K562 (cell line): Measurements from ENCODE around the gene ASCC1. TPM values are rescaled to one million over a fixed set of nuclear protein-coding genes. Genes with fewer than 3 reads are reported as not detected.

ENCODE experiments used
- BRD4 ChIP-seq: fragments of 200-600 bp; sonication (generic); IDR thresholded peaks from 2 replicates; pipeline ENCODE4 v1.6.1; 2017; ENCODE audit warnings: inconsistent platforms
- FOXM1 ChIP-seq, 2 experiments: fragments of 450-650 bp in 1 of 2; sonication (generic) in 1 of 2; formaldehyde crosslinking in 1 of 2; IDR thresholded peaks; 2 replicates each; pipeline versions ENCODE4 v1.6.1 to v1.9.0; 2017 to 2022; ENCODE audit warnings: low read depth in 2 of 2, mild to moderate bottlenecking in 2 of 2, missing genetic modification reagents in 1 of 2, moderate library complexity in 1 of 2
- NFIC ChIP-seq: fragments of 450-650 bp; IDR thresholded peaks from 2 replicates; pipeline ENCODE4 v1.6.1; 2017; ENCODE audit warnings: mild to moderate bottlenecking, inconsistent platforms
- RCOR1 ChIP-seq, 2 experiments: IDR thresholded peaks; 2 replicates each; pipeline ENCODE4 v1.6.1; 2012; ENCODE audit warnings: low read depth in 2 of 2, low read length in 2 of 2, borderline replicate concordance in 1 of 2, improper control_type of control experiment in 1 of 2
- SAFB ChIP-seq: fragments of 200-400 bp; formaldehyde crosslinking; IDR thresholded peaks from 2 replicates; pipeline ENCODE4 v1.6.1; 2017; ENCODE audit warnings: low read depth, low read length, borderline replicate concordance
- TEAD1 ChIP-seq, 2 experiments: fragments of 450-650 bp in 1 of 2; sonication (generic) in 1 of 2; formaldehyde crosslinking; IDR thresholded peaks; 2 replicates each; pipeline versions ENCODE4 v1.4.0 to v1.8.0; 2020 to 2022; ENCODE audit warnings: mild to moderate bottlenecking in 2 of 2, missing genetic modification reagents in 1 of 2
- TEAD4 ChIP-seq, 2 experiments: sonication (generic) in 1 of 2; formaldehyde crosslinking in 1 of 2; IDR thresholded peaks; 2 replicates each; pipeline versions ENCODE4 v1.6.1 to v1.8.0; 2012 to 2022; ENCODE audit warnings: borderline replicate concordance in 1 of 2, inconsistent platforms in 1 of 2, low read length in 1 of 2, mild to moderate bottlenecking in 1 of 2, missing genetic modification reagents in 1 of 2
- TOE1 ChIP-seq, 2 experiments: fragments of 450-650 bp in 1 of 2; sonication (generic) in 1 of 2; formaldehyde crosslinking in 1 of 2; IDR thresholded peaks; 2 replicates each; pipeline versions ENCODE4 v1.7.1 to v1.8.0; 2016 to 2022; ENCODE audit warnings: borderline replicate concordance in 2 of 2, mild to moderate bottlenecking in 2 of 2, antibody characterized with exemption in 1 of 2, inconsistent platforms in 1 of 2, low read depth in 1 of 2, missing genetic modification reagents in 1 of 2, moderate library complexity in 1 of 2
- ZNF436 ChIP-seq: fragments of 250-450, 450-650 bp; sonication (Bioruptor Pico); formaldehyde crosslinking; IDR thresholded peaks from 2 replicates; pipeline ENCODE4 v1.7.0; 2020; ENCODE audit warnings: mild to moderate bottlenecking
- polyA plus RNA-seq, 8 experiments: library from polyadenylated mRNA; depleted of rRNA in 4 of 8; stranded (reverse) in 5 of 8; unstranded in 3 of 8; fragments of >200 nt; fragmentation: Nextera tagmentation in 2 of 8; fragmentation: Illumina TruSeq in 1 of 8; extraction: Ambion mirVana in 2 of 8; extraction: Trizol in 1 of 8; gene quantifications; 2 replicates each; pipeline versions ENCODE4 v1.2.1 to v1.2.3, GENCODE V29; 2011 to 2014; ENCODE audit warnings: inconsistent platforms in 1 of 8, missing spikeins in 1 of 8
- total RNA-seq, 7 experiments: library from RNA; depleted of rRNA in 6 of 7; stranded (reverse); fragments of >200 nt in 6 of 7; fragmentation: Illumina TruSeq in 2 of 7; extraction: Trizol in 2 of 7; gene quantifications; 2 replicates each; pipeline versions ENCODE4 v1.2.1 to v1.2.3, GENCODE V29; 2011 to 2021; ENCODE audit warnings: low replicate concordance in 1 of 7
- TF ChIP-seq, protein P1 (sequence below): fragments of 200-600 bp; sonication (generic); IDR thresholded peaks from one replicate; pipeline ENCODE4 v1.6.1; 2012; ENCODE audit warnings: mild to moderate bottlenecking, low read depth, low read length, inconsistent platforms
- TF ChIP-seq, protein P2 (sequence below): sonication (generic); formaldehyde crosslinking; IDR thresholded peaks from 2 replicates; pipeline ENCODE4 v1.4.0; 2020; ENCODE audit warnings: mild to moderate bottlenecking, missing genetic modification reagents

ASCC1 gene
- total and polyA plus RNA-seq, 9 of the 15 experiments (the other 6 are each of a cell fraction or from before 2014, with no cell fraction given): 31.7 to 73.3 (median 52.8) TPM

DNA sequence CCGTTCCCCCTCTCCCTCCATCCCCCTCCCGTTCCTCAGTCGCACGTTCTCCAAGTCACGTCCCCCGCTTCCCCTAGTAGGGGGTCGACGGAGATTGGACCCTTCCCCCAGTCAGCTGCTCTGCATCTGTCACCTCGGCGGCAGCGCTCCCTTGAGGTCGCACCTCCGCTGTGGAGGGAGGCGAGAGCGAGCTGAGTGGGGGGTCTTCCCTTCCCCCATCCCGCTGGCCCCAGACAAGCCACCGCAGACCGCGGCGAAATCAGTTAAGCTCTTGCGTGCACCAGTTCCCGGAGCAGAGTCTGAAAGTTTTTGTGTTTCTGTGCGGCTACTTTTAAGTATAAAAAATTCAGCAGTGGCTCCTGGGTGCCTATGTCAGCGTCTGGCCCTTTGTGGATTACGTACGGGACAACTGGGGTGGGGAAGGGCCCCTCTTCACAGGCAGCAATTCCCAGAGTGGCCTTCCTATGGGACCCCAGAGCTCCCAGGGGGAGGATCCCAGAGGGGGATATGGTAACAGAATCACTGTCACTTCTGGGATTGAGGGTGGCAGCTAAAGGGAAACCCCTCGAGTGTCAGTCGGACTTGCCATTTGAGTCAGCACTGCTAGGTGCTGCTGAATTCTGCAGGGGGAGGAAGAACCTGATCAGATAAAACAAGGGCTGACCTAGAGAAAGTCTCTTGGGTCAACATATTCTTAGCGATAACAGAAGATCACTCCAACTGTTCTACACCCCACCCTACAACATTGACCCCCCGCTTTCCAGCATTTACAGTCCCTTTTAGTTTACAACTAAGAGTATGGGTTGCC is 45.1 kb upstream of the ASCC1 start (continued):
- TF ChIP-seq, protein P1, sequence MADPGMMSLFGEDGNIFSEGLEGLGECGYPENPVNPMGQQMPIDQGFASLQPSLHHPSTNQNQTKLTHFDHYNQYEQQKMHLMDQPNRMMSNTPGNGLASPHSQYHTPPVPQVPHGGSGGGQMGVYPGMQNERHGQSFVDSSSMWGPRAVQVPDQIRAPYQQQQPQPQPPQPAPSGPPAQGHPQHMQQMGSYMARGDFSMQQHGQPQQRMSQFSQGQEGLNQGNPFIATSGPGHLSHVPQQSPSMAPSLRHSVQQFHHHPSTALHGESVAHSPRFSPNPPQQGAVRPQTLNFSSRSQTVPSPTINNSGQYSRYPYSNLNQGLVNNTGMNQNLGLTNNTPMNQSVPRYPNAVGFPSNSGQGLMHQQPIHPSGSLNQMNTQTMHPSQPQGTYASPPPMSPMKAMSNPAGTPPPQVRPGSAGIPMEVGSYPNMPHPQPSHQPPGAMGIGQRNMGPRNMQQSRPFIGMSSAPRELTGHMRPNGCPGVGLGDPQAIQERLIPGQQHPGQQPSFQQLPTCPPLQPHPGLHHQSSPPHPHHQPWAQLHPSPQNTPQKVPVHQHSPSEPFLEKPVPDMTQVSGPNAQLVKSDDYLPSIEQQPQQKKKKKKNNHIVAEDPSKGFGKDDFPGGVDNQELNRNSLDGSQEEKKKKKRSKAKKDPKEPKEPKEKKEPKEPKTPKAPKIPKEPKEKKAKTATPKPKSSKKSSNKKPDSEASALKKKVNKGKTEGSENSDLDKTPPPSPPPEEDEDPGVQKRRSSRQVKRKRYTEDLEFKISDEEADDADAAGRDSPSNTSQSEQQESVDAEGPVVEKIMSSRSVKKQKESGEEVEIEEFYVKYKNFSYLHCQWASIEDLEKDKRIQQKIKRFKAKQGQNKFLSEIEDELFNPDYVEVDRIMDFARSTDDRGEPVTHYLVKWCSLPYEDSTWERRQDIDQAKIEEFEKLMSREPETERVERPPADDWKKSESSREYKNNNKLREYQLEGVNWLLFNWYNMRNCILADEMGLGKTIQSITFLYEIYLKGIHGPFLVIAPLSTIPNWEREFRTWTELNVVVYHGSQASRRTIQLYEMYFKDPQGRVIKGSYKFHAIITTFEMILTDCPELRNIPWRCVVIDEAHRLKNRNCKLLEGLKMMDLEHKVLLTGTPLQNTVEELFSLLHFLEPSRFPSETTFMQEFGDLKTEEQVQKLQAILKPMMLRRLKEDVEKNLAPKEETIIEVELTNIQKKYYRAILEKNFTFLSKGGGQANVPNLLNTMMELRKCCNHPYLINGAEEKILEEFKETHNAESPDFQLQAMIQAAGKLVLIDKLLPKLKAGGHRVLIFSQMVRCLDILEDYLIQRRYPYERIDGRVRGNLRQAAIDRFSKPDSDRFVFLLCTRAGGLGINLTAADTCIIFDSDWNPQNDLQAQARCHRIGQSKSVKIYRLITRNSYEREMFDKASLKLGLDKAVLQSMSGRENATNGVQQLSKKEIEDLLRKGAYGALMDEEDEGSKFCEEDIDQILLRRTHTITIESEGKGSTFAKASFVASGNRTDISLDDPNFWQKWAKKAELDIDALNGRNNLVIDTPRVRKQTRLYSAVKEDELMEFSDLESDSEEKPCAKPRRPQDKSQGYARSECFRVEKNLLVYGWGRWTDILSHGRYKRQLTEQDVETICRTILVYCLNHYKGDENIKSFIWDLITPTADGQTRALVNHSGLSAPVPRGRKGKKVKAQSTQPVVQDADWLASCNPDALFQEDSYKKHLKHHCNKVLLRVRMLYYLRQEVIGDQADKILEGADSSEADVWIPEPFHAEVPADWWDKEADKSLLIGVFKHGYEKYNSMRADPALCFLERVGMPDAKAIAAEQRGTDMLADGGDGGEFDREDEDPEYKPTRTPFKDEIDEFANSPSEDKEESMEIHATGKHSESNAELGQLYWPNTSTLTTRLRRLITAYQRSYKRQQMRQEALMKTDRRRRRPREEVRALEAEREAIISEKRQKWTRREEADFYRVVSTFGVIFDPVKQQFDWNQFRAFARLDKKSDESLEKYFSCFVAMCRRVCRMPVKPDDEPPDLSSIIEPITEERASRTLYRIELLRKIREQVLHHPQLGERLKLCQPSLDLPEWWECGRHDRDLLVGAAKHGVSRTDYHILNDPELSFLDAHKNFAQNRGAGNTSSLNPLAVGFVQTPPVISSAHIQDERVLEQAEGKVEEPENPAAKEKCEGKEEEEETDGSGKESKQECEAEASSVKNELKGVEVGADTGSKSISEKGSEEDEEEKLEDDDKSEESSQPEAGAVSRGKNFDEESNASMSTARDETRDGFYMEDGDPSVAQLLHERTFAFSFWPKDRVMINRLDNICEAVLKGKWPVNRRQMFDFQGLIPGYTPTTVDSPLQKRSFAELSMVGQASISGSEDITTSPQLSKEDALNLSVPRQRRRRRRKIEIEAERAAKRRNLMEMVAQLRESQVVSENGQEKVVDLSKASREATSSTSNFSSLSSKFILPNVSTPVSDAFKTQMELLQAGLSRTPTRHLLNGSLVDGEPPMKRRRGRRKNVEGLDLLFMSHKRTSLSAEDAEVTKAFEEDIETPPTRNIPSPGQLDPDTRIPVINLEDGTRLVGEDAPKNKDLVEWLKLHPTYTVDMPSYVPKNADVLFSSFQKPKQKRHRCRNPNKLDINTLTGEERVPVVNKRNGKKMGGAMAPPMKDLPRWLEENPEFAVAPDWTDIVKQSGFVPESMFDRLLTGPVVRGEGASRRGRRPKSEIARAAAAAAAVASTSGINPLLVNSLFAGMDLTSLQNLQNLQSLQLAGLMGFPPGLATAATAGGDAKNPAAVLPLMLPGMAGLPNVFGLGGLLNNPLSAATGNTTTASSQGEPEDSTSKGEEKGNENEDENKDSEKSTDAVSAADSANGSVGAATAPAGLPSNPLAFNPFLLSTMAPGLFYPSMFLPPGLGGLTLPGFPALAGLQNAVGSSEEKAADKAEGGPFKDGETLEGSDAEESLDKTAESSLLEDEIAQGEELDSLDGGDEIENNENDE: no peak
- TF ChIP-seq RCOR1 (IDR thresholded peaks at IDR 0.05; ENCODE audit: borderline replicate concordance in 1 of 2, low read depth in 2 of 2, low read length in 2 of 2): peak in 1 of 2 experiments; percentile 90; a peak in 2 of 4 replicates
- TF ChIP-seq TEAD4 (IDR thresholded peaks at IDR 0.05; ENCODE audit: low read length): peak; percentile 59; the same call in 1 of the 2 replicates
- no peak for TF ChIP-seq TEAD4 (CRISPR knock-in tag; IDR thresholded peaks at IDR 0.05; ENCODE audit: borderline replicate concordance)
- TF ChIP-seq FOXM1 (IDR thresholded peaks at IDR 0.05; ENCODE audit: low read depth): peak; percentile 29; the same call in 1 of the 2 replicates
- TF ChIP-seq FOXM1 (CRISPR knock-in tag; IDR thresholded peaks at IDR 0.05; ENCODE audit: low read depth): peak; percentile 86; the same call in 1 of the 2 replicates
- peak; percentile 22; the same call in 1 of the 2 replicates for TF ChIP-seq NFIC
- no peak for TF ChIP-seq SAFB
- peak; percentile 4 for TF ChIP-seq TOE1 (IDR thresholded peaks at IDR 0.05; ENCODE audit: borderline replicate concordance)
- no peak for TF ChIP-seq TOE1 (CRISPR knock-in tag; IDR thresholded peaks at IDR 0.05; ENCODE audit: borderline replicate concordance, low read depth)
- no peak for TF ChIP-seq ZNF436 (CRISPR knock-in tag)
- TF ChIP-seq BRD4: peak; percentile 86
- peak; percentile 29 to 45; a peak in 1 of 4 replicates for TF ChIP-seq TEAD1 (CRISPR knock-in tag; IDR thresholded peaks at IDR 0.05)
- TF ChIP-seq, protein P2, sequence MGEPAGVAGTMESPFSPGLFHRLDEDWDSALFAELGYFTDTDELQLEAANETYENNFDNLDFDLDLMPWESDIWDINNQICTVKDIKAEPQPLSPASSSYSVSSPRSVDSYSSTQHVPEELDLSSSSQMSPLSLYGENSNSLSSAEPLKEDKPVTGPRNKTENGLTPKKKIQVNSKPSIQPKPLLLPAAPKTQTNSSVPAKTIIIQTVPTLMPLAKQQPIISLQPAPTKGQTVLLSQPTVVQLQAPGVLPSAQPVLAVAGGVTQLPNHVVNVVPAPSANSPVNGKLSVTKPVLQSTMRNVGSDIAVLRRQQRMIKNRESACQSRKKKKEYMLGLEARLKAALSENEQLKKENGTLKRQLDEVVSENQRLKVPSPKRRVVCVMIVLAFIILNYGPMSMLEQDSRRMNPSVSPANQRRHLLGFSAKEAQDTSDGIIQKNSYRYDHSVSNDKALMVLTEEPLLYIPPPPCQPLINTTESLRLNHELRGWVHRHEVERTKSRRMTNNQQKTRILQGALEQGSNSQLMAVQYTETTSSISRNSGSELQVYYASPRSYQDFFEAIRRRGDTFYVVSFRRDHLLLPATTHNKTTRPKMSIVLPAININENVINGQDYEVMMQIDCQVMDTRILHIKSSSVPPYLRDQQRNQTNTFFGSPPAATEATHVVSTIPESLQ (CRISPR knock-in tag): peak; percentile 83; the same call in 1 of the 2 replicates
